OCI-LY7 (cell line): ENCODE data around the gene PRIMPOL. TPM values are rescaled to one million over a fixed set of nuclear protein-coding genes. Genes with fewer than 3 reads are reported as not detected.
A peak's percentile ranks its signal among the peaks of the same experiment; 100 is the strongest.

Source experiments
- BruUV-seq: library from RNA; stranded (reverse); fragments of 400-500 nt; replicated peaks from 2 replicates; lab custom pipeline; 2021; lab: Mats Ljungman, UMichigan
- CTCF ChIA-PET: fragments of 300-600 bp; sonication (Branson Sonifier 250); formaldehyde crosslinking; loops from one replicate; lab custom pipeline; 2022; ENCODE audit warnings: antibody characterized with exemption; ENCODE audit not compliant: unreplicated experiment; lab: Charles Lee
- POLR2A ChIA-PET: fragments of 300-600 bp; sonication (Branson Sonifier 250); formaldehyde crosslinking; loops from one replicate; lab custom pipeline; 2022; ENCODE audit warnings: antibody characterized with exemption; lab: Charles Lee
- DNase-seq: peaks from one replicate; pipeline ENCODE4 v3.0.0-alpha.2; 2015; ENCODE audit warnings: low spot score
- H2AFZ ChIP-seq: fragments of 200-600 bp; sonication (generic), shearing (Covaris generic); 2 replicates; pipeline ENCODE4 v1.6.1; 2014; ENCODE audit warnings: mild to moderate bottlenecking, antibody characterized with exemption, low read length, moderate library complexity
- H3K27ac ChIP-seq: fragments of 200-600 bp; sonication (generic); 2 replicates; pipeline ENCODE4 v1.5.1; 2014; ENCODE audit warnings: mixed run types, low read depth, mild to moderate bottlenecking, moderate library complexity, low read length, inconsistent platforms; ENCODE audit not compliant: poor library complexity, severe bottlenecking
- H3K36me3 ChIP-seq: fragments of 200-600 bp; sonication (generic); 2 replicates; pipeline ENCODE4 v1.6.1; 2014; ENCODE audit warnings: mild to moderate bottlenecking, antibody characterized with exemption, low read length, moderate library complexity, mixed read lengths; ENCODE audit not compliant: insufficient read depth
- H3K4me1 ChIP-seq: fragments of 200-600 bp; sonication (generic); 2 replicates; pipeline ENCODE4 v1.5.1; 2014; ENCODE audit warnings: mild to moderate bottlenecking, low read length; ENCODE audit not compliant: insufficient read depth, poor library complexity, severe bottlenecking
- H3K4me2 ChIP-seq: fragments of 200-600 bp; sonication (generic); 2 replicates; pipeline ENCODE4 v1.6.1; 2014; ENCODE audit warnings: mild to moderate bottlenecking, low read length
- H3K4me3 ChIP-seq: fragments of 200-600 bp; sonication (generic); 2 replicates; pipeline ENCODE4 v1.5.1; 2014; ENCODE audit warnings: mild to moderate bottlenecking, low read depth, low read length; ENCODE audit not compliant: poor library complexity, severe bottlenecking
- H3K79me2 ChIP-seq: fragments of 200-600 bp; sonication (generic); 2 replicates; pipeline ENCODE4 v1.6.1; 2016; ENCODE audit warnings: low read depth, mild to moderate bottlenecking, low read length, moderate library complexity, mixed read lengths; ENCODE audit not compliant: insufficient read depth
- H3K9me2 ChIP-seq: fragments of 200-600 bp; sonication (generic); 2 replicates; pipeline ENCODE4 v1.6.1; 2016; ENCODE audit warnings: mild to moderate bottlenecking, low read length, mixed read lengths; ENCODE audit not compliant: insufficient read depth
- H3K9me3 ChIP-seq: fragments of 200-600 bp; sonication (generic); 2 replicates; pipeline ENCODE4 v1.6.1; 2014; ENCODE audit warnings: mild to moderate bottlenecking, mixed run types, low read length, mixed read lengths
- H4K20me1 ChIP-seq: fragments of 200-600 bp; sonication (generic); 2 replicates; pipeline ENCODE4 v1.6.1; 2014; ENCODE audit warnings: mild to moderate bottlenecking, antibody characterized with exemption, low read length, moderate library complexity, mixed read lengths; ENCODE audit not compliant: insufficient read depth
- EZH2phosphoT487 ChIP-seq: fragments of 200-600 bp; sonication (generic); IDR thresholded peaks from 2 replicates; pipeline ENCODE4 v1.6.1; 2018; ENCODE audit warnings: low read depth, borderline replicate concordance, mild to moderate bottlenecking, mixed run types, antibody characterized with exemption, low read length, moderate library complexity, mixed read lengths
- intact Hi-C: fragments of 100-400 bp; cut with micrococcal nuclease; formaldehyde crosslinking; loops from one replicate; pipeline ENCODE4 v1.10.0; 2022; ENCODE audit not compliant: unreplicated experiment
- total RNA-seq, 2 experiments: library from RNA; depleted of rRNA in 1 of 2; stranded (reverse); fragments of >200 nt in 1 of 2; shearing (Covaris generic) in 1 of 2; gene quantifications; 2 replicates each; pipeline ENCODE4 v1.2.3, GENCODE V29; 2014 to 2022
- TF ChIP-seq, protein P1 (sequence below): fragments of 200-600 bp; sonication (generic); conservative IDR thresholded peaks from 2 replicates; pipeline ENCODE4 v1.5.1; 2014; ENCODE audit warnings: mild to moderate bottlenecking, antibody characterized with exemption, low read length, moderate library complexity, mixed read lengths

The PRIMPOL gene
- total RNA-seq, 2 experiments from 2014 or later: 8.8 to 23.4 TPM

GRCh38 chr4:184719407-184719806, 69.9 kb downstream of the PRIMPOL start:
- Histone ChIP-seq H3K4me1 (peaks cover 10% of the 10 kb centered on the region), H4K20me1 (0 out of 2 replicates have a peak, but pooled peaks cover 4% of the 10 kb centered on the region), H2AFZ (no peak overlapping the region), H3K79me2 (peaks cover 43% of the 10 kb centered on the region), H3K9me3 (0 out of 2 replicates have a peak, but pooled peaks cover 6% of the 10 kb centered on the region), H3K27ac (no peak overlapping the region), H3K36me3 (peaks cover 99% of the 10 kb centered on the region), H3K4me3 (no peak overlapping the region), H3K9me2 (no peaks in the 10 kb centered on the region), H3K4me2 (no peak overlapping the region)
- CTCF ChIA-PET: no interaction called here
- POLR2A ChIA-PET: interaction anchor here (1.3 kb wide), 1 partner anchor 15 kb away, joined by 3 read pairs; no protein-coding TSS in a partner anchor
- DNase-seq: no peak
- intact Hi-C loops: no loop called here
- TF ChIP-seq EZH2phosphoT487: no peak
- TF ChIP-seq, protein P1, sequence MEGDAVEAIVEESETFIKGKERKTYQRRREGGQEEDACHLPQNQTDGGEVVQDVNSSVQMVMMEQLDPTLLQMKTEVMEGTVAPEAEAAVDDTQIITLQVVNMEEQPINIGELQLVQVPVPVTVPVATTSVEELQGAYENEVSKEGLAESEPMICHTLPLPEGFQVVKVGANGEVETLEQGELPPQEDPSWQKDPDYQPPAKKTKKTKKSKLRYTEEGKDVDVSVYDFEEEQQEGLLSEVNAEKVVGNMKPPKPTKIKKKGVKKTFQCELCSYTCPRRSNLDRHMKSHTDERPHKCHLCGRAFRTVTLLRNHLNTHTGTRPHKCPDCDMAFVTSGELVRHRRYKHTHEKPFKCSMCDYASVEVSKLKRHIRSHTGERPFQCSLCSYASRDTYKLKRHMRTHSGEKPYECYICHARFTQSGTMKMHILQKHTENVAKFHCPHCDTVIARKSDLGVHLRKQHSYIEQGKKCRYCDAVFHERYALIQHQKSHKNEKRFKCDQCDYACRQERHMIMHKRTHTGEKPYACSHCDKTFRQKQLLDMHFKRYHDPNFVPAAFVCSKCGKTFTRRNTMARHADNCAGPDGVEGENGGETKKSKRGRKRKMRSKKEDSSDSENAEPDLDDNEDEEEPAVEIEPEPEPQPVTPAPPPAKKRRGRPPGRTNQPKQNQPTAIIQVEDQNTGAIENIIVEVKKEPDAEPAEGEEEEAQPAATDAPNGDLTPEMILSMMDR: no peak
- no TSS peak for BruUV-seq

DNA sequence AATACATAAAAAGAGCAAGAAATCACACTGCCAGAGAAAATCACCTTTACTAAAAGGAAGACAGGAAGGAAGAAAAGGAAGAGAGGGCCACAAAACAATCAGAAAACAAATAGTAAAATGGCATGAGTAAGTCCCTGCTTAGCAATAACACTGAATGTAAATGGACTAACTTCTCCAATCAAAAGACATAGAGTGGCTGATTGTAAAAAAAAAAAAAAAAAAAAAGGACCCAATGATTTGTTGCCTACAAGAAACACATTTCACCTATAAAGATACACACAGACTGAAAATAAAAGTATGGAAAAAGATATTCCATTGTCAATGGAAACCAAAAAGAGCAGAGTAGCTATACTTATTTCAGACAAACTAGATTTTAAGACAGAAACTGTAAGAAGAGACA, 71.7 kb downstream of the PRIMPOL start:
- H3K79me2 ChIP-seq: peaks cover 50% of the 10 kb centered on the region
- peaks cover 99% of the 10 kb centered on the region for H3K36me3 ChIP-seq
- no peak overlapping the region for H3K27ac ChIP-seq
- H4K20me1 ChIP-seq: 0 out of 2 replicates have a peak, but pooled peaks cover 4% of the 10 kb centered on the region
- H3K4me1 ChIP-seq: peaks cover 11% of the 10 kb centered on the region
- no peak overlapping the region for H3K4me3 ChIP-seq
- intact Hi-C loops: no loop called here
- no peaks in the 10 kb centered on the region for H3K9me2 ChIP-seq
- CTCF ChIA-PET: no interaction called here
- TSS peak; percentile 5 for BruUV-seq
- no peak overlapping the region for H2AFZ ChIP-seq
- TF ChIP-seq, protein P1: no peak
- no peak for TF ChIP-seq EZH2phosphoT487
- DNase-seq: no peak
- POLR2A ChIA-PET: interaction anchor here (0.7 to 1.9 kb wide), 4 partner anchors 10 to 457 kb away, joined by 3 to 11 read pairs (median 4); partner anchors contain the start of gene CENPU
- H3K9me3 ChIP-seq: 0 out of 2 replicates have a peak, but pooled peaks cover 6% of the 10 kb centered on the region
- H3K4me2 ChIP-seq: no peak overlapping the region

DNA sequence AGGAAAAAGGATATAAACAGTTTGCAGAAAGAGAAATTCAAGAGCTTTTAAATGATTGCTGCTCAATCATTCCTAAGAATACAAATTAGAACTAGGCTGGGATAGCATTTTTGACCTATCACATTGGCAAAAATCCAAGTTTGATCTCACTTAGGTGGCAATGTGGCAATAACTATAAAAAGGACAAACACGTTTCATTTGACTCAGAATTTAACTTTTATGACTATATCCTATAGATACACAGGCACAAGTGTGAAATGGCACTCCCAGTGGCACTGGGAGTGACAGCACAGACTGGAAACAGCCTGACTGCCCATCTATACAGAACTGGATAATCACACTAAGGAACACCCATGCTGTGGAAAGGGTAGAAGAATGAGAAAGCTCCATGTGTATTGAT, 73.3 kb downstream of the PRIMPOL start:
- POLR2A ChIA-PET: interaction anchor here (1.2 to 1.9 kb wide), 3 partner anchors 11 to 25 kb away, joined by 3 to 11 read pairs (median 3); partner anchors contain the start of gene CENPU
- H3K9me3 ChIP-seq: 0 out of 2 replicates have a peak, but pooled peaks cover 6% of the 10 kb centered on the region
- H3K9me2 ChIP-seq: no peaks in the 10 kb centered on the region
- no TSS peak for BruUV-seq
- H3K27ac ChIP-seq: no peak overlapping the region
- CTCF ChIA-PET: no interaction called here
- H4K20me1 ChIP-seq: 0 out of 2 replicates have a peak, but pooled peaks cover 4% of the 10 kb centered on the region
- no peak overlapping the region for H3K4me2 ChIP-seq
- intact Hi-C loops: no loop called here
- H3K4me1 ChIP-seq: peaks cover 13% of the 10 kb centered on the region
- peaks cover 62% of the 10 kb centered on the region for H3K79me2 ChIP-seq
- no peak overlapping the region for H3K4me3 ChIP-seq
- no peak overlapping the region for H2AFZ ChIP-seq
- TF ChIP-seq EZH2phosphoT487: no peak
- TF ChIP-seq, protein P1: peak; percentile 62
- H3K36me3 ChIP-seq: peaks cover 97% of the 10 kb centered on the region
- DNase-seq: no peak
